ENCODE measurements around the gene TMEM220.

DNA sequence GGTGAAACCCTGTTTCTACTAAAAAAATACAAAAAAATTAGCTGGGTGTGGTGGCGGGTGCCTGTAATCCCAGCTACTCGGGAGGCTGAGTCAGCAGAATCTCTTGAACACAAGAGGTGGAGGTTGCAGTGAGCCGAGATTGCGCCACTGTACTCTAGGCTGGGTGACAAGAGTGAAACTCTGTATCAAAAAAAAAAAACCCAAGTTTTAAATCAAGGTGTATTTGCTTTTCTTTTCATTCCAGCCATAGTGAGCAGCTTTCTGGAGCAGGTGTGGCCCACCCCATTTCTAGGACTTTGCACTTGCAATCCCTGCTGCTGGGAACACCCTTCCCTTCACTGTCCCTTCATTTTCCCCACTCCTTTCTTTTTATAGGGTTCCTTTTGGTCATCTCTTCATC is 45.2 kb upstream of the TMEM220 start:
- TF ChIP-seq, protein P1, sequence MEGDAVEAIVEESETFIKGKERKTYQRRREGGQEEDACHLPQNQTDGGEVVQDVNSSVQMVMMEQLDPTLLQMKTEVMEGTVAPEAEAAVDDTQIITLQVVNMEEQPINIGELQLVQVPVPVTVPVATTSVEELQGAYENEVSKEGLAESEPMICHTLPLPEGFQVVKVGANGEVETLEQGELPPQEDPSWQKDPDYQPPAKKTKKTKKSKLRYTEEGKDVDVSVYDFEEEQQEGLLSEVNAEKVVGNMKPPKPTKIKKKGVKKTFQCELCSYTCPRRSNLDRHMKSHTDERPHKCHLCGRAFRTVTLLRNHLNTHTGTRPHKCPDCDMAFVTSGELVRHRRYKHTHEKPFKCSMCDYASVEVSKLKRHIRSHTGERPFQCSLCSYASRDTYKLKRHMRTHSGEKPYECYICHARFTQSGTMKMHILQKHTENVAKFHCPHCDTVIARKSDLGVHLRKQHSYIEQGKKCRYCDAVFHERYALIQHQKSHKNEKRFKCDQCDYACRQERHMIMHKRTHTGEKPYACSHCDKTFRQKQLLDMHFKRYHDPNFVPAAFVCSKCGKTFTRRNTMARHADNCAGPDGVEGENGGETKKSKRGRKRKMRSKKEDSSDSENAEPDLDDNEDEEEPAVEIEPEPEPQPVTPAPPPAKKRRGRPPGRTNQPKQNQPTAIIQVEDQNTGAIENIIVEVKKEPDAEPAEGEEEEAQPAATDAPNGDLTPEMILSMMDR (IDR thresholded peaks at IDR 0.05; ENCODE audit: low read depth, low read length, poor library complexity, severe bottlenecking): no peak
- no peak for TF ChIP-seq EZH2phosphoT487 (IDR thresholded peaks at IDR 0.05; ENCODE audit: borderline replicate concordance, low read length)

Measured in DOHH2 (cell line).